H1 (cell line): ENCODE data around the gene SLC35G6. TPM values are rescaled to one million over a fixed set of nuclear protein-coding genes. Genes with fewer than 3 reads are reported as not detected.

Experiments used
- polyA plus RNA-seq, 7 experiments: library from polyadenylated mRNA; depleted of rRNA in 3 of 7; stranded (reverse) in 5 of 7; unstranded in 2 of 7; fragments of >200 nt in 5 of 7; fragments of 200-250 nt in 2 of 7; gene quantifications; 1 replicate in 5 of 7; 2 replicates in 1 of 7; 4 replicates in 1 of 7; pipeline versions ENCODE4 v1.2.1 to v1.2.3, GENCODE V29; 2011 to 2013; ENCODE audit warnings: missing spikeins in 2 of 7, mixed read lengths in 2 of 7
- total RNA-seq: library from RNA; stranded (reverse); fragmentation: NEBNext Ultra II Directional; extraction: Animal tissue kit (Norgen Biotek cat#: 25700); gene quantifications from 2 replicates; pipeline ENCODE4 v1.2.1, GENCODE V29; 2021
- TF ChIP-seq, protein P1 (sequence below): fragments of 300-600 bp; sonication (generic); IDR thresholded peaks from 2 replicates; pipeline ENCODE4 v1.7.1; 2012; ENCODE audit warnings: low read length, moderate library complexity, mild to moderate bottlenecking, inconsistent platforms; ENCODE audit not compliant: insufficient replicate concordance

Gene SLC35G6
- total and polyA plus RNA-seq, 2 of the 8 experiments (the other 6 are each of a cell fraction or from before 2014, with no cell fraction given) = 0.05 TPM; not detected in 1

- TF ChIP-seq, protein P1, sequence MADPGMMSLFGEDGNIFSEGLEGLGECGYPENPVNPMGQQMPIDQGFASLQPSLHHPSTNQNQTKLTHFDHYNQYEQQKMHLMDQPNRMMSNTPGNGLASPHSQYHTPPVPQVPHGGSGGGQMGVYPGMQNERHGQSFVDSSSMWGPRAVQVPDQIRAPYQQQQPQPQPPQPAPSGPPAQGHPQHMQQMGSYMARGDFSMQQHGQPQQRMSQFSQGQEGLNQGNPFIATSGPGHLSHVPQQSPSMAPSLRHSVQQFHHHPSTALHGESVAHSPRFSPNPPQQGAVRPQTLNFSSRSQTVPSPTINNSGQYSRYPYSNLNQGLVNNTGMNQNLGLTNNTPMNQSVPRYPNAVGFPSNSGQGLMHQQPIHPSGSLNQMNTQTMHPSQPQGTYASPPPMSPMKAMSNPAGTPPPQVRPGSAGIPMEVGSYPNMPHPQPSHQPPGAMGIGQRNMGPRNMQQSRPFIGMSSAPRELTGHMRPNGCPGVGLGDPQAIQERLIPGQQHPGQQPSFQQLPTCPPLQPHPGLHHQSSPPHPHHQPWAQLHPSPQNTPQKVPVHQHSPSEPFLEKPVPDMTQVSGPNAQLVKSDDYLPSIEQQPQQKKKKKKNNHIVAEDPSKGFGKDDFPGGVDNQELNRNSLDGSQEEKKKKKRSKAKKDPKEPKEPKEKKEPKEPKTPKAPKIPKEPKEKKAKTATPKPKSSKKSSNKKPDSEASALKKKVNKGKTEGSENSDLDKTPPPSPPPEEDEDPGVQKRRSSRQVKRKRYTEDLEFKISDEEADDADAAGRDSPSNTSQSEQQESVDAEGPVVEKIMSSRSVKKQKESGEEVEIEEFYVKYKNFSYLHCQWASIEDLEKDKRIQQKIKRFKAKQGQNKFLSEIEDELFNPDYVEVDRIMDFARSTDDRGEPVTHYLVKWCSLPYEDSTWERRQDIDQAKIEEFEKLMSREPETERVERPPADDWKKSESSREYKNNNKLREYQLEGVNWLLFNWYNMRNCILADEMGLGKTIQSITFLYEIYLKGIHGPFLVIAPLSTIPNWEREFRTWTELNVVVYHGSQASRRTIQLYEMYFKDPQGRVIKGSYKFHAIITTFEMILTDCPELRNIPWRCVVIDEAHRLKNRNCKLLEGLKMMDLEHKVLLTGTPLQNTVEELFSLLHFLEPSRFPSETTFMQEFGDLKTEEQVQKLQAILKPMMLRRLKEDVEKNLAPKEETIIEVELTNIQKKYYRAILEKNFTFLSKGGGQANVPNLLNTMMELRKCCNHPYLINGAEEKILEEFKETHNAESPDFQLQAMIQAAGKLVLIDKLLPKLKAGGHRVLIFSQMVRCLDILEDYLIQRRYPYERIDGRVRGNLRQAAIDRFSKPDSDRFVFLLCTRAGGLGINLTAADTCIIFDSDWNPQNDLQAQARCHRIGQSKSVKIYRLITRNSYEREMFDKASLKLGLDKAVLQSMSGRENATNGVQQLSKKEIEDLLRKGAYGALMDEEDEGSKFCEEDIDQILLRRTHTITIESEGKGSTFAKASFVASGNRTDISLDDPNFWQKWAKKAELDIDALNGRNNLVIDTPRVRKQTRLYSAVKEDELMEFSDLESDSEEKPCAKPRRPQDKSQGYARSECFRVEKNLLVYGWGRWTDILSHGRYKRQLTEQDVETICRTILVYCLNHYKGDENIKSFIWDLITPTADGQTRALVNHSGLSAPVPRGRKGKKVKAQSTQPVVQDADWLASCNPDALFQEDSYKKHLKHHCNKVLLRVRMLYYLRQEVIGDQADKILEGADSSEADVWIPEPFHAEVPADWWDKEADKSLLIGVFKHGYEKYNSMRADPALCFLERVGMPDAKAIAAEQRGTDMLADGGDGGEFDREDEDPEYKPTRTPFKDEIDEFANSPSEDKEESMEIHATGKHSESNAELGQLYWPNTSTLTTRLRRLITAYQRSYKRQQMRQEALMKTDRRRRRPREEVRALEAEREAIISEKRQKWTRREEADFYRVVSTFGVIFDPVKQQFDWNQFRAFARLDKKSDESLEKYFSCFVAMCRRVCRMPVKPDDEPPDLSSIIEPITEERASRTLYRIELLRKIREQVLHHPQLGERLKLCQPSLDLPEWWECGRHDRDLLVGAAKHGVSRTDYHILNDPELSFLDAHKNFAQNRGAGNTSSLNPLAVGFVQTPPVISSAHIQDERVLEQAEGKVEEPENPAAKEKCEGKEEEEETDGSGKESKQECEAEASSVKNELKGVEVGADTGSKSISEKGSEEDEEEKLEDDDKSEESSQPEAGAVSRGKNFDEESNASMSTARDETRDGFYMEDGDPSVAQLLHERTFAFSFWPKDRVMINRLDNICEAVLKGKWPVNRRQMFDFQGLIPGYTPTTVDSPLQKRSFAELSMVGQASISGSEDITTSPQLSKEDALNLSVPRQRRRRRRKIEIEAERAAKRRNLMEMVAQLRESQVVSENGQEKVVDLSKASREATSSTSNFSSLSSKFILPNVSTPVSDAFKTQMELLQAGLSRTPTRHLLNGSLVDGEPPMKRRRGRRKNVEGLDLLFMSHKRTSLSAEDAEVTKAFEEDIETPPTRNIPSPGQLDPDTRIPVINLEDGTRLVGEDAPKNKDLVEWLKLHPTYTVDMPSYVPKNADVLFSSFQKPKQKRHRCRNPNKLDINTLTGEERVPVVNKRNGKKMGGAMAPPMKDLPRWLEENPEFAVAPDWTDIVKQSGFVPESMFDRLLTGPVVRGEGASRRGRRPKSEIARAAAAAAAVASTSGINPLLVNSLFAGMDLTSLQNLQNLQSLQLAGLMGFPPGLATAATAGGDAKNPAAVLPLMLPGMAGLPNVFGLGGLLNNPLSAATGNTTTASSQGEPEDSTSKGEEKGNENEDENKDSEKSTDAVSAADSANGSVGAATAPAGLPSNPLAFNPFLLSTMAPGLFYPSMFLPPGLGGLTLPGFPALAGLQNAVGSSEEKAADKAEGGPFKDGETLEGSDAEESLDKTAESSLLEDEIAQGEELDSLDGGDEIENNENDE = no peak
Measured at GRCh38 chr17:7511108-7511507, 29.9 kb downstream of the SLC35G6 start (continued).
